ENCODE results near the gene TMEM187.

DNA sequence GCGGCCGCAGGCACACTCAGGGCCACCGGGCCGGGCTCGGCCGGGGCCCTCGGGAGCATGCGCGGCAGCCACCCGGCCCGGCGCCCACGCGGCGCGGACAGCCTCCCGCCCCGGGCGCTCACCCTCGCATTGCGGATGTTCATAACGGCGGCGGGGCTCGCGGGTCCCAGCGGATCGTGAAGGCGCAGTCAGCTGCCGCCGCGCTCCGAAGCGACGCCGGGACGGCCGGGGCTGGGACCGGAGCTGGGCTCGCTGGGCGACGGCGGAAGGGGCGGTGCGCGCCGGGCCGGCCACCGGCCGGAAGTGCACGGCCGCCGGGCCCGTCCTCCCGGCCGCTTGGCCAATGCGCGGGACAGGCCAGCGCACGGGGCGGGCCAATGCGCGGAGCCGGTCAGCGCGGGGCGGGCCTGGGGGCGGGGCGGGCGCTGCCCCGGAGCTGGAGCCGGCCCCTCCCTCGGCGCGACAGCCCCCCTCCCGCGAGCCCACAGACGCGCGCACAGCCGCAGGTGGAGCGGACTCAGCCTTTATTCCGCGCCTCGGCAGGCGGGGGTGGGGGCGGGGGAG is 37.7 kb upstream of the TMEM187 start, which contains the start of gene NAA10:
- TF ChIP-seq POLR2AphosphoS5 (IDR thresholded peaks at IDR 0.05; ENCODE audit: borderline replicate concordance, low read depth, low read length): peak; percentile 22; the same call in 1 of the 2 replicates
- TF ChIP-seq EZH2 (IDR thresholded peaks at IDR 0.05): no peak

Data from SK-N-MC (cell line).